Activated naive CD4-positive, alpha-beta T cell treated with anti-CD3 and anti-CD28 coated beads, Interleukin-2, amount 10 ng/mL, durations not matched to agents 7 days and 5 days (primary cell): Measurements from ENCODE around the gene TTBK1.

Experiments used
- CTCF ChIA-PET: fragments of 350-600 bp; sonication (Branson Sonifier 250); formaldehyde crosslinking; loops from one replicate; lab custom pipeline; 2021; ENCODE audit warnings: antibody characterized with exemption; lab: Charles Lee
- DNase-seq: peaks from one replicate; pipeline ENCODE4 v3.0.0-alpha.2; 2020
- H3K27ac Mint-ChIP-seq: one replicate; pipeline ENCODE4 v1.8.0; 2021; ENCODE audit warnings: mild to moderate bottlenecking, moderate library complexity, mixed read lengths
- H3K27me3 Mint-ChIP-seq: one replicate; pipeline ENCODE4 v1.8.0; 2021; ENCODE audit warnings: mild to moderate bottlenecking, mixed read lengths
- H3K36me3 Mint-ChIP-seq: one replicate; pipeline ENCODE4 v1.8.0; 2021; ENCODE audit warnings: mixed read lengths
- H3K4me1 Mint-ChIP-seq: one replicate; pipeline ENCODE4 v1.8.0; 2021; ENCODE audit warnings: mixed read lengths
- H3K4me3 Mint-ChIP-seq: one replicate; pipeline ENCODE4 v1.8.0; 2021; ENCODE audit warnings: mild to moderate bottlenecking, moderate library complexity, mixed read lengths
- H3K9me3 Mint-ChIP-seq: one replicate; pipeline ENCODE4 v1.8.0; 2021; ENCODE audit warnings: mixed read lengths

TTBK1 gene

GRCh38 chr6:43308101-43308989 lies 65.1 kb downstream of the TTBK1 start, which contains the start of gene CRIP3:
CRIP3 (minus strand) TSS chr6:43308826; CDS start chr6:43308792, 34 bp downstream.
- CTCF ChIA-PET = interaction anchor here (0.6 to 2.7 kb wide), 19 partner anchors 9 to 199 kb away, joined by 3 to 22 read pairs (median 4); partner anchors contain the start of genes ABCC10 and SLC22A7
- Mint-ChIP-seq H3K27ac (no peak within 1 kb of the TSS), H3K4me1 (peaks cover 13% of the 10 kb centered on the region), H3K9me3 (no peaks in the 10 kb centered on the region), H3K27me3 (peaks cover 46% of the 10 kb centered on the region), H3K36me3 (no peaks in the 10 kb centered on the region), H3K4me3 (peak within 1 kb of the TSS; percentile 67)
- peak; percentile 72 for DNase-seq

GRCh38 chr6:43308990-43309477 lies 65.8 kb downstream of the TTBK1 start:
- Mint-ChIP-seq H3K4me1 (peaks cover 13% of the 10 kb centered on the region), H3K27ac (no peak overlapping the region), H3K9me3 (no peaks in the 10 kb centered on the region), H3K27me3 (peaks cover 44% of the 10 kb centered on the region), H3K4me3 (peak overlapping the region; percentile 67), H3K36me3 (no peaks in the 10 kb centered on the region)
- CTCF ChIA-PET = interaction anchor here (0.7 to 2.7 kb wide), 15 partner anchors 9 to 198 kb away, joined by 3 to 22 read pairs (median 4); partner anchors contain the start of genes ABCC10 and SLC22A7
- DNase-seq = no peak

- Mint-ChIP-seq H3K27me3 (peaks cover 44% of the 10 kb centered on the region), H3K4me3 (no peak overlapping the region), H3K36me3 (no peaks in the 10 kb centered on the region), H3K27ac (no peak overlapping the region), H3K9me3 (no peaks in the 10 kb centered on the region), H3K4me1 (peaks cover 13% of the 10 kb centered on the region)
- CTCF ChIA-PET = interaction anchor here (2.1 to 2.6 kb wide), 2 partner anchors 41 to 197 kb away, joined by 4 to 11 read pairs; no protein-coding TSS in a partner anchor
- no peak for DNase-seq
These were observed 66.9 kb downstream of the TTBK1 start for GRCh38 chr6:43310134-43310533.

GRCh38 chr6:43310624-43311023 lies 67.3 kb downstream of the TTBK1 start:
- peaks cover 13% of the 10 kb centered on the region for H3K4me1 Mint-ChIP-seq
- H3K4me3 Mint-ChIP-seq = no peak overlapping the region
- H3K36me3 Mint-ChIP-seq = no peaks in the 10 kb centered on the region
- CTCF ChIA-PET = no interaction called here
- H3K27ac Mint-ChIP-seq = no peak overlapping the region
- H3K27me3 Mint-ChIP-seq = peaks cover 44% of the 10 kb centered on the region
- no peak for DNase-seq
- H3K9me3 Mint-ChIP-seq = no peaks in the 10 kb centered on the region

- peaks cover 13% of the 10 kb centered on the region for H3K4me1 Mint-ChIP-seq
- no peak for DNase-seq
- H3K4me3 Mint-ChIP-seq = no peak overlapping the region
- no peaks in the 10 kb centered on the region for H3K9me3 Mint-ChIP-seq
- no peaks in the 10 kb centered on the region for H3K36me3 Mint-ChIP-seq
- no peak overlapping the region for H3K27ac Mint-ChIP-seq
- peaks cover 41% of the 10 kb centered on the region for H3K27me3 Mint-ChIP-seq
- CTCF ChIA-PET = no interaction called here
These were observed 68.4 kb downstream of the TTBK1 start for GRCh38 chr6:43311666-43312065.

GRCh38 chr6:43313813-43314212 lies 70.5 kb downstream of the TTBK1 start:
- Mint-ChIP-seq H3K9me3 (no peaks in the 10 kb centered on the region), H3K4me3 (no peak overlapping the region), H3K4me1 (peaks cover 6% of the 10 kb centered on the region), H3K27me3 (peaks cover 21% of the 10 kb centered on the region), H3K36me3 (no peaks in the 10 kb centered on the region), H3K27ac (no peak overlapping the region)
- CTCF ChIA-PET = no interaction called here
- DNase-seq = no peak

GRCh38 chr6:43318011-43318410 lies 74.7 kb downstream of the TTBK1 start:
- Mint-ChIP-seq H3K4me1 (no peaks in the 10 kb centered on the region), H3K27ac (no peak overlapping the region), H3K36me3 (no peaks in the 10 kb centered on the region), H3K4me3 (no peak overlapping the region), H3K9me3 (no peaks in the 10 kb centered on the region), H3K27me3 (peaks cover 4% of the 10 kb centered on the region)
- CTCF ChIA-PET = interaction anchor here (0.8 to 2.3 kb wide), 3 partner anchors 10 to 44 kb away, joined by 3 to 7 read pairs (median 4); partner anchors contain the start of gene CRIP3
- DNase-seq = no peak

GRCh38 chr6:43325876-43326275 lies 82.6 kb downstream of the TTBK1 start:
- H3K4me1 Mint-ChIP-seq = no peaks in the 10 kb centered on the region
- CTCF ChIA-PET = no interaction called here
- no peaks in the 10 kb centered on the region for H3K9me3 Mint-ChIP-seq

GRCh38 chr6:43328528-43328927 lies 85.2 kb downstream of the TTBK1 start:
- Mint-ChIP-seq H3K27me3 (no peaks in the 10 kb centered on the region), H3K27ac (no peak overlapping the region), H3K36me3 (no peaks in the 10 kb centered on the region), H3K4me1 (peaks cover 11% of the 10 kb centered on the region), H3K4me3 (no peak overlapping the region), H3K9me3 (no peaks in the 10 kb centered on the region)
- no peak for DNase-seq
- CTCF ChIA-PET = interaction anchor here (0.6 kb wide), 1 partner anchor 182 kb away, joined by 3 read pairs; the partner anchor contains the start of gene LRRC73

More at GRCh38 chr6:43325876-43326275, 82.6 kb downstream of the TTBK1 start:
- Mint-ChIP-seq H3K4me3 (no peak overlapping the region), H3K27me3 (no peaks in the 10 kb centered on the region), H3K27ac (no peak overlapping the region), H3K36me3 (no peaks in the 10 kb centered on the region)
- no peak for DNase-seq

- no peaks in the 10 kb centered on the region for H3K36me3 Mint-ChIP-seq
These were observed 88.2 kb downstream of the TTBK1 start for GRCh38 chr6:43331470-43331869.

GRCh38 chr6:43331891-43332290 lies 88.6 kb downstream of the TTBK1 start:
- Mint-ChIP-seq H3K27ac (no peak overlapping the region), H3K36me3 (no peaks in the 10 kb centered on the region), H3K4me1 (peaks cover 11% of the 10 kb centered on the region), H3K4me3 (no peak overlapping the region), H3K27me3 (no peaks in the 10 kb centered on the region), H3K9me3 (no peaks in the 10 kb centered on the region)
- CTCF ChIA-PET = no interaction called here
- DNase-seq = no peak

More at GRCh38 chr6:43331470-43331869, 88.2 kb downstream of the TTBK1 start:
- no peak for DNase-seq
- CTCF ChIA-PET = no interaction called here
- Mint-ChIP-seq H3K27ac (no peak overlapping the region), H3K4me1 (peaks cover 11% of the 10 kb centered on the region), H3K4me3 (no peak overlapping the region), H3K9me3 (no peaks in the 10 kb centered on the region), H3K27me3 (no peaks in the 10 kb centered on the region)

- H3K27me3 Mint-ChIP-seq = no peaks in the 10 kb centered on the region
- H3K9me3 Mint-ChIP-seq = no peaks in the 10 kb centered on the region
- no peak overlapping the region for H3K27ac Mint-ChIP-seq
- no peak overlapping the region for H3K4me3 Mint-ChIP-seq
- no peak for DNase-seq
- H3K4me1 Mint-ChIP-seq = peaks cover 18% of the 10 kb centered on the region
- peaks cover 14% of the 10 kb centered on the region for H3K36me3 Mint-ChIP-seq
- CTCF ChIA-PET = interaction anchor here (0.7 to 1.4 kb wide), 5 partner anchors 12 to 172 kb away, joined by 3 to 4 read pairs (median 3); no protein-coding TSS in a partner anchor
These were observed 91.3 kb downstream of the TTBK1 start for GRCh38 chr6:43334466-43335095.

GRCh38 chr6:43335469-43335868 lies 92.2 kb downstream of the TTBK1 start:
- Mint-ChIP-seq H3K4me1 (peaks cover 18% of the 10 kb centered on the region), H3K4me3 (no peak overlapping the region), H3K27ac (no peak overlapping the region), H3K36me3 (peaks cover 20% of the 10 kb centered on the region), H3K9me3 (no peaks in the 10 kb centered on the region), H3K27me3 (no peaks in the 10 kb centered on the region)
- DNase-seq = no peak
- CTCF ChIA-PET = interaction anchor here (1.1 to 1.2 kb wide), 2 partner anchors 11 to 21 kb away, joined by 3 read pairs; no protein-coding TSS in a partner anchor

- Mint-ChIP-seq H3K27me3 (no peaks in the 10 kb centered on the region), H3K9me3 (no peaks in the 10 kb centered on the region), H3K36me3 (peaks cover 28% of the 10 kb centered on the region), H3K4me3 (no peak overlapping the region), H3K4me1 (peaks cover 14% of the 10 kb centered on the region), H3K27ac (peak overlapping the region; percentile 46)
- CTCF ChIA-PET = interaction anchor here (0.9 to 1.0 kb wide), 2 partner anchors 14 to 28 kb away, joined by 3 read pairs; partner anchors contain the start of gene CRIP3
- DNase-seq = no peak
These were observed 93.1 kb downstream of the TTBK1 start for GRCh38 chr6:43336382-43336781.
